Activated CD4-positive, alpha-beta T cell treated with anti-CD3 and anti-CD28 coated beads for 1 hour (primary cell): ENCODE measurements around the gene EID2.

Source experiments
- DNase-seq: peaks from one replicate; pipeline ENCODE4 v3.0.0-alpha.2; 2020

Gene EID2

DNA sequence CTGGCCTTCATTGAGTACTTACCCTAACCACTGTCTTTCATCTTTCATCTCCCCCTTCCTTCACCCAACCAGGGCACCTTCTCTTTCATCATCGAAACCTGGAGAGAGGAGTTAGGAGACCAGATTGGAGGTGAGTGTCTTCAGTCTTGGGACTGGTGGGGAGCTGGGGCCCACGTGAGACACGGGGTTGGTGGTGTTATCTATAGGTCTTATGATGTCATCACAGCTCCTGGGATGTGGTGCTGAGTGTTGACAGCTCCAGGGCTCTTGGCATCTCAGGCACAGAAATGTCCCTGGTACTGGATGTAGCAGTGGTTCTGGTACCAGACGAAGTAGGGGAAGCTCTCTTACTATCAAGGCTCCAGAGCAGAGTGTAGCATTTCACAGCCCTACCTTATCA is 39.4 kb downstream of the EID2 start:
- DNase-seq, result no peak

DNA sequence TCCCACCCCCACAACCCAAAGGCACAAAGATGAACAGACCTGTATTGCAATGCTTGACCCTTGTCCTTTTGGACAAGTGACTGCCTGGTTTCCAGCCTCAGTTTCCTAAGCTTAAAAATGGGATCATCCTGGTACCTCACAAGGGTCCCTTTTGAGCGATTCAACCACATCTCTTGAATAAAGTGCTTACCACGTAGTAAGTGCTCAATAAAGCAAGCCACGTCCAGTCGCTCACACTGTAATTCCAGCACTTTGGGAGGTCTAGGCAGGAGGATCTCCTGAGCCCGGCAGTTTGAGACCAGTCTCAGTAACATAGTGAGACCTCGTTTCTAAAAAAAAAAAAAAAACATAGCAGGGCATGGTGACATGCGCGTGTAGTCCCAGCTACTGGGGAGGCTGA is 40.0 kb downstream of the EID2 start:
- no peak for DNase-seq

DNA sequence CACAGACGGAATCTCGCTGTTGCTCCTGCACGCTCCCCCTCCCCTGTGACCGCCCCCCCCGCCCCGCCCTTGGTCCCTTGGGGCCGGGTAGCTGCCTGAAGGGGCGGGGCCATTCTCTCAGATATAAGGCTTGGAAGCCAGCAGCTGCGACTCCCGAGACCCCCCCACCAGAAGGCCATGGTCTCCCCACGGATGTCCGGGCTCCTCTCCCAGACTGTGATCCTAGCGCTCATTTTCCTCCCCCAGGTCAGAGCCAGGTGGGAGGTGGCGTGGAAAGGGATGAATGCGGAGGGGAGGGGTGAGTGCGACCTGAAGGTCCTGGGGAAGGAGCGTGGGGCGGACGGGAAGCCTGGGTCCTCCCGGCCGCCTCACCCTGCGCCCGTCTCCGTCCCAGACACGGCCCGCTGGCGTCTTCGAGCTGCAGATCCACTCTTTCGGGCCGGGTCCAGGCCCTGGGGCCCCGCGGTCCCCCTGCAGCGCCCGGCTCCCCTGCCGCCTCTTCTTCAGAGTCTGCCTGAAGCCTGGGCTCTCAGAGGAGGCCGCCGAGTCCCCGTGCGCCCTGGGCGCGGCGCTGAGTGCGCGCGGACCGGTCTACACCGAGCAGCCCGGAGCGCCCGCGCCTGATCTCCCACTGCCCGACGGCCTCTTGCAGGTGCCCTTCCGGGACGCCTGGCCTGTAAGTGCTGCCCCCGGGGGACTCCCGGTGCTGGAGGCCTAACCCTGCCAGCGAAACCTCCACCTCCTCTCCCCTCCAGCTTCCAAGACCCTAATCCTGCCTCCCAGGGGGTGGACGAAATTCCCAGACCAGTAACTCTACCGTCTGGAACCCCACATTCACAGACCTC is 40.9 kb downstream of the EID2 start, which contains the start of gene DLL3:
DLL3 (plus strand) TSS at position 150 of the 845 bp plus-strand sequence; CDS start at position 178, 28 bp downstream.
- no peak for DNase-seq

DNA sequence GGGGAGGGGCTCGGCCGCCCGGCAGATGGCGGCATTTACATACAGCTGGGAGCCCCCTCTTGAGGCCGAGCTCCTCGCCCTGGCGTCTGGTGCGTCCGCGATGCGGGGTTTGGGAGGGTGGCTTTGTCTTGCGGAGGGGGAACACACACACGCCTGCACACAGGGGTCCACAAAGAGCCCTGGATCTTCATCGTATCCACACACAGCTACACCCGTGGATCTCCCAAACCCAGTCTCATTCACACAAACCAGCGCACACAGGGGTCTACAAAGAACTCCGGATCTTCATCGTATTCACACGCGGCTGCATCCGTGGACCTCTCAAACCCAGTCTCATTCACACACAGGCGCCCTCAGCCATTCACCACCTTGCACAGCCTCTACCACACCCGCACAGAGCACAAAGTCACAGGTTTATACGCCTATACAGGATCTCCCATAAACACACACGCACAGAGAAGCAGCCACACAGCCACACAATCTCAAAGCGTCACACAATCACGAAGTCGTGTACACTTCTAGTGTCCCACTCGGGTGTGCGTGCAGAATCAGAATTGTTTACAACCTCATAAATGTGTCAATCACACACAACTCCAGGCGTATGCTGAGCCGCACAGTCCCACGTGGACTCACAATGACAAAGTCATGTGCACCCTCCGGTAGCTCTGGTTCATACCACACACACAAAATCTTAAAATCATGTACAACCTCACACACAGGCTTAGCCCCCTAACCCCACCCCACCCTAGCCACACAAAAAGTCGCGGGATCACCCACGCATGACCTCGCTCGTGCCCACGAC is 41.8 kb downstream of the EID2 start:
- no peak for DNase-seq

DNA sequence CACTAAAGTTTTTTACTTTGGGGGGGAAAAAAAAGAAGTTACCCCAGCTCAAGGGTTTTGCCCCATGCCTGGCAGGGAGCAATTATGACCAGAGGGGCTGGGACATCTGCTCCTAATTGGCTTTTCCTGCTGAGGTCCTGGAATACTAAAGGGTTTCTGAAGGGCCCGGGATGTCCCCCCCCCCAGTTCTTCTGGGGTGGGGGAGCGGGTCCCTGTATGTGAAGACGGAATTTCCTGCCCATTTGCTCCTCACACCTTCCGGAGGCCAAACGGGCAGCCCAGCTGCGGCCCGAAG is 42.3 kb downstream of the EID2 start:
- no peak for DNase-seq

DNA sequence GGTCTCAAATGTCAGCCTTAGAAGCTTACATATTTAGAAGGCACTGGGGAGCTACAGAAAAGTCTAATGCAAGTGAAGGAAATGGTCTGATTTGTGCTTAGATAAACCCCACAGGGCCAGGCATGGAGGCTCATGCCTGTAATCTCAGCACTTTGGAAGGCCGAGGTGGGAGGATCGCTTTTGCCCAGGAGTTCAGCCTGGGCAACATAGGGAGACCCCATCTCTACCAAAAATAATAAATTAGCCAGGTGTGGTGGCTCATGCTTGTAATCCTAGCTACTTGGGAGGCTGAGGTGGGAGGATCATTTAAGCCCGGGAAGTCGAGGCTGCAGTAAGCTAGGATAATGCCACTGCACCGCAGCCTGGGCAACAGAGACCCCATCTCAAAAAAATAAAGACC is 43.9 kb downstream of the EID2 start:
- no peak for DNase-seq

DNA sequence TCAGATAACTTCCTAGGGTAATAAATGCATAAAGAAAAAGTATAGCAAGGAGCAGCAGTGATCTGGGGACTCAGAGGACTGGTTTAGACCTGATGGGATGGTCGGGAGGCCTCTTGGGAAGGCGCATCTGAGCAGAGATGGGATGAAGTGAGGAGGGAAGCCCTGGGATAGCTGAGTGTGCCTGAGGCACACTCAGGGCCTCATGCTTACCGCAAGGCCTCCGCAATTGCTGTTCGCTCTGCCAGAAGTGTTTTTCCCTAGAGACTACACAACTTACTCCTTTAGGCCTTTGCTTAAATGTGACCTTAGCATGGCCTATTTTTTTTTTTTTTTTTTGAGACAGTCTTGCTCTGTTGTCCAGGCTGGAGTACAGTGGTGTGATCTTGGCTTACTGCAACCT is 45.3 kb downstream of the EID2 start:
- DNase-seq, result no peak

DNA sequence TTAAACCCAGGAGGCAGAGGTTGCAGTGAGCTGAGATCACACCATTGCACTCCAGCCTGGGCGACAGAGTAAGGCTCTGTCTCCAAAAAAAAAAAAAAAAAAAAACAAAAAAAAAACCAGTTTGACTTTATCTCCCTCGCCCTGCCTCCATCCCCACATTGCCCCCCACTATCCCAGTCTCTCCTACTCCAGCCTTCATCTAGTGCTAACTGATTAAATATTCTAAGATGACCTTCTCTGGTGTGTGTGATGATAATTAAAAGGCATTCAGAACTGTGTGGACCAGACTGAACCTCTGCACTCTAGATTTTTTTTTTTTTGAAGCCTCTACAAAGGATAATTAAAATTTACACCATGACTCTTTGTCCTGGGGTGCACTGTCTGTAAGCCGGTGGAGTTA is 47.2 kb downstream of the EID2 start:
- no peak for DNase-seq

DNA sequence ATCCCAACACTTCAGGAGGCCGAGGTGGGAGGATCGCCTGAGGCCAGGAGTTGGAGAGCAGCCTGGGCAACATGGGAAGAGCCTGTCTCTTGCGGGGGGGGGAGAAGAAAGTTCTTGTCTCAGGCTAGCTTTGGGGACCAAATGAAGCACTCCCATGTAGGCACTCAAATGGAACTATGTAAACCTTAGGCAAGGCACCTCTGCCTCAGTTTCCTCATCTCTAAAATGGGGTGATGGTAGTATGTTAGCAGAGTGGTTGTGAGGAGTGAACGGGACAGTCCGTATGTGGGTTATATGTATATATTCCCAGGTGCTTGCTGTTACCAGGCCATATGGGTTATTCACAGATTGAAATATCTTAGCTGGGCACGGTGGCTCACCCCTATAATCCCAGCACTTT is 47.7 kb downstream of the EID2 start:
- no peak for DNase-seq

DNA sequence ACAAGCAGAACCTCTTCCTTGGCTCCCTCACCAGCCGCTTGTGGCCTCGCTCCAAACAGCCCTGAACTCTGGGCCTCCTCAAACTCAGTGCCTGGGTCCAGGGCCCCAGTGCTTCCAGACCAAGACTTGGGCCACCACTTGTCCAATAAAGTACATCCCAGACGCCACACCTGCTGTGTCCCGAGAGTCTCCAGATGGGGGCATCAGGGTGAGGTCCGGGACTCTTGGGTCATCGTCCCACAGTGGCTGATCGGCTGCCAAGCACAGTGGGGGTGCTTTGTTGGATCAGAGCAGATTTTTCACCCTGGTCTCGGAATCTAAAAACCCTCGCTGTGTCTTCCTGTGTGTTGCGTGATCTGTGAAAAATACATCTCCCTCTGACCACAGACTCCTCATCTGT is 50.2 kb downstream of the EID2 start:
- DNase-seq, result no peak
